AG20443 (cell line): ENCODE results near the gene HMX3.

Experiments used
- DNase-seq: peaks from one replicate; pipeline ENCODE4 v3.0.0; 2012; ENCODE audit warnings: low spot score, mixed read lengths

Gene HMX3

GRCh38 chr10:123135415-123136141 lies at the start of gene HMX3:
Gene HMX3, plus strand, starts transcription at chr10:123135970. Its CDS starts 81 bp downstream, at chr10:123136051.
- peak; percentile 53 for DNase-seq

GRCh38 chr10:123086281-123086680 lies 49.5 kb upstream of the HMX3 start:
- DNase-seq = no peak

GRCh38 chr10:123087348-123087747 lies 48.4 kb upstream of the HMX3 start:
- DNase-seq = no peak

DNA sequence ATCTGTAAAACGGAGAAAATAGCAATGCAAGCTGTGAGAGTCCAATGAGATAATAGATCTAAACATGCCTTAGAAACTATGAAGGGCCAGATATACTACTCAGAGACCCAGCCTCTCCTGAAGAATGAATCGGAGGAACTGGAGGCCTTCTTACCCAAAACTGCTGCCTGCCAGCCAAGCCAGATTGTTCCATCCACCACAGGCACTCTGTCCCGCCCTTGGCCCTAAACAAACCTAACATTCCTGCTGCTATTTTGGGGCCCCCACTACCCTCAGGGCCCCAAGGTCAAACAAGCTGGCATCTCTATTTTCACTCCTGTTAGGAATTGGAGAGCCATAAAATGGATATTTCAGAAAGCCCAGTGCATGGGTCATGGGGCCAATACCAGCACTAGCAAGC lies 48.0 kb upstream of the HMX3 start:
- no peak for DNase-seq

- DNase-seq = no peak
Observed at GRCh38 chr10:123092635-123093414, 42.9 kb upstream of the HMX3 start.

- no peak for DNase-seq
Observed at GRCh38 chr10:123093489-123093888, 42.3 kb upstream of the HMX3 start.

GRCh38 chr10:123096452-123096851 lies 39.3 kb upstream of the HMX3 start:
- DNase-seq = no peak

- no peak for DNase-seq
Observed at GRCh38 chr10:123097039-123097438, 38.7 kb upstream of the HMX3 start.

DNA sequence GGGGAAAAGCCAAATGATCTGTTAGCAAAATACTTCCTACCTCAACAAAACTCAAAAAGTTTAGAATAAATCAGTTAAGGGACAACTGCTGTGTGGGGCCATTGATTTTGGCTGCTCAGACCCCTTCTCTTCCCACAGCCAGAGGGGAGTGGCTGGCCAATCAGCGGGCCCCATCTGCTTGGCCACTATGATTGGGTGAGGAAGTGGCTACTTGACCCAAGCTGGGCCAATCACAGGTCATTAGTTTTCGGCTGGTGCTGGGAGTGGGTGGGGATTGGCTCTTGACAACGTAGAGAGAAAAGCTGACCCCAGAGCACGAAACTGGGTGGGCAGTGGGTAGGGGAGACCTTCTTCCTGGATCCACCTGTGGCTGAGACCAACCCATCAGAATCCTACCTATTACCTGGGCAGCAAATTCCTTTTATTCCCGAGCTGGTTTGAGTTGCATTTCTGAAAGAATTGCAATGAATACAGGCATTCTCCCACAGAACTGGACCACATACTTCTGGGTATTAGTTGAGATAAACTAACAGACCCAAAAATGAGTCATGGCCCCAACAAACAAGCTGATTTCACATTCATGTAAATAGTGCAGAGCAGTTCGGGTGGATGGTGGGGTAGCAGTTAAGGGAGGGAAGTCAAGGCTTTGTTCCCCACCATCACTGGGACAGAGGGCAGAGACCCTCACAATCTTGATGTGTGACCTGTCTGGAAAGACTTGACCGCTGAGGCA lies 35.6 kb upstream of the HMX3 start:
- no peak for DNase-seq

DNA sequence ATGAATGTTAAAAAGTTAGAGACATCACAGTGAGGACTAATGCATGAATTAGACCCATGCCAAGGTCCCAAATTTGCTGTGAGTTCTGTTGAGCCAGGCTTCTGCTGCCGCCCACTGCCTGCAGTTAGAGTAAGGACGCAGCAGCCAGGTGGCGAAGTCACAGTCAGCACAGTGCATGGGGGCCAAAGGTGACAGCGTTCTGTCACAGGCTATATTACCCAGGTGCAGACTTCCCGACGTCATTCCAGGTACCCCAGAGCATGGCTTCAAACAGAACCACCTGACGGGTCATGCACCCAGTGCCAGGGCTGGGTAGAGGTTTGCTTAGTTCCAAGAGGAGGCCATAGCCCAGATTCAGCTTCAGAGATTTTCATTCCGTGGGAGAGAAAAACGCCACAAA lies 33.9 kb upstream of the HMX3 start:
- no peak for DNase-seq

DNA sequence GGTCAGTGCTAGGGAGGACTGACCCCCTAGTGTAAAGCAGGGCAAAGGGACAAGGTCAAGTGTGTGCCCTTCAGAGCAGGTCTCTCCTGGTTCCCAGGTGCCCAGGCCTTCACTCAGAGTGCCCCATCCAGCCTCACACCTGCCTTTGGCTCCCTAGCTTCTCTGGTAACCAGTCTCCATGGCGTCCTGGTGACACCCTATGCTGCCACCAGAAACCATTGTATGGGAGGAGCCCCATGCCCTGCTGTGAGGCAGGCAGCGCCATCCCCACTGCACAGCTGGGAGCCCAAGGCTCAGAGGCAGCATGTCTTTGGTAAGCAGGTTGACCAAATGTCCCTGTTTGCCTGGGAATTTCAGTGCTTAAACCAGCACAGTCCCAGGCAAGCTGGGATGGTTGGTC lies 33.1 kb upstream of the HMX3 start:
- DNase-seq = no peak

GRCh38 chr10:123103944-123104343 lies 31.8 kb upstream of the HMX3 start:
- no peak for DNase-seq

- no peak for DNase-seq
Observed at GRCh38 chr10:123109466-123109865, 26.3 kb upstream of the HMX3 start.

DNA sequence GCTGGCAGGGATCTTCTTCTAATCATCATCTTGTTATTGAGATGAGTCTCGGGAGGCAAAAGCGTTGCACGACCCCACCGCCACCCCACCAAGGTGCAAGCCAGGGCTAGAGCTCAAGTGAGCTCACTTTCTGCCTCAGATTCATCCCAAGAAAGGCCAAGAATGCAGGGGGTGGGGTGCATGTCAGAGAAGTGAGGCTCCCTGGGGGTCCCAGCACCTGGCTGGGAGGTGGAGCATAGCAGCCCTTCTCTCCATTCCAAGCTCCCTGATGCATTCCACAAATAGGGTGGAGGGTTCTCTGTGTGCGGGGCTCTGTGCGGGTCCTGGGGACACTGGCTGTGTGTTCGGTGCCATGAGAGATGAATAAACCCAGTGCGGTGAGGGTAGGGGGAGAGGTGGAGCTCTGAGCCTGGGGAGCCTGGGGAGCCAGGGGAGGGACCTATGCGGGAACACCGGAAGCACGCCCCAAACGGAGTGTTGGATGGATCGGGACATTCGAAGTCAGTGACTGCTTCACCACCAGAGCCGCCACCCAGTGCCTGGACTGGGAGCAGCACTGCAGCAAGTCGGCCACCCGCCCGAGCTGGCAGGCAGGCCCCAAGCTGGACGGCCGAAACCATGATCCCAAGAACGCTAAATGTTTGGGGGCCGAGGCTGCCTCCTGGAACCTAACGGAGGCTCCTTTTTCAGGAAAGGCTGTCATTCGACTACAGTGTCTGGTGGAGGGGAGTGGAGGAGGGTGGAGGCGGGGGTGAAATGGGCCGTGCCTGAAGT lies 17.9 kb upstream of the HMX3 start:
- DNase-seq = no peak

DNA sequence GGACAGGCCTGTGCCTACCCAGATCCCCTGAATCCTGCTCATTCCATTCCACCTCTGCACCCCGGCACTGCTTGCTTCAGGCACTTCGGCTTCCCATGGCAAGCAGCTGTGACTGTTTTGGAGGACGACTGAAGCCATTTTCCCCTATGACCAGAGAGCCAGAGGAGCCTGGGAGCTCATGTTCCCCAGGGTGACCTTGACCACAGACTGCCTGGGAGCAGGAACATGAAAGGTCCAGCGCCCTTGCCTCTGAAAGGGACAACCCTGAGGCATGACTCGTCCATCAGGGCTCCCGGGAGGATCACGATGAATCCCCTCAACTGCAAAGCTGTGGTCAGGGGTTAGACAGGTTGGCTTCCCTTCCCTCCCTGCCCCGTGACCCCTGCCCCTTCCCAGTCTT lies 16.7 kb upstream of the HMX3 start:
- DNase-seq = no peak

DNA sequence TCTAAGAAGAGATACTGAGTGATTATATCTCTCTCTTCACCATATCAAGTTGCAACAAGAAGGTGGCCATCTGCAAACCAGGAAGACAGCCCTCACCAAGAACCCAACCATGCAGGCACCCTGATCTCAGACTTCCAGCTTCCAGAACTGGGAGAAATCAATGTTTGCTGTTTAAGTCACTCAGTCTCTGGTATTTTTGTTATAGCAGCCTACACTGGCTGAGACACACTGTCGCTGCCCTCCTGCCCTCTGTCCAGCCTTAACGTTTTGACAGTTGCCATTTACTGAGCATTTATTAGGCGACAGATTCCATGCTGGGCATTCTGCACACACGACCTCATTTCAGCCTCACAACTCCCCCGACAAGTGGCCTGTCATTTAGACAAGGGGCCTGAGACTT lies 9.5 kb upstream of the HMX3 start:
- DNase-seq = no peak

DNA sequence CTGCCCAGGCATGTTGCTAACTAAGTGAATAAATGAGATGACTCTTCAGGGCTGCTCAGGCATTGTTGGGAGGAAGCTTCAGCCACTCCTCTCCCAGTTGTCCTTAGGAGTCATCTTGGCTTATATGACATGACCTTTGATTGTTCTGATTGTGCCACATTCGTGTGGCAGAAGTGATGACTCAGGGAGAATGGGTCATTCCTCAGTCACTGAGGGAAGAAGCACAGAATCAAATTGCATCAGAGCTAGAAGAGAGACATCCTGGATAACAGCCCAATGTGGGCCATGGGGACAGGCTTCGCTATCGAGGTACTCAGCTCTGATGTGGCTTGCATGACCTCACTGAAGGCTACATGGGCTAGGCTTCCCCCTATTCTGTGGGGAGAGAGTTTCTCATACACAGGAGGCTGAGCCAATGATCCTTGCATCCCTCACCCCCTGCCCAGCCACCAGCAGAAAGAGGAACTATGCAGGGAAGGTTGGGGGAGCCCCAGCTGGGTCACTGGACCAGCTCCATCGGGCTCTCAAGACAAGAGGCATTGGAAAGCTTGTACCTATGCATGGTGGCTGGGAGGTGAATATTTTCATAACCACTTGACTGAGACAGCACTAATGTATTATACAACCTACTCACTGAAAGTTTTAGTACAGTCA lies 6.0 kb upstream of the HMX3 start:
- DNase-seq = no peak

GRCh38 chr10:123132576-123133477 lies 2.9 kb upstream of the HMX3 start:
- peak; percentile 93 for DNase-seq

GRCh38 chr10:123133541-123134342 lies 2.0 kb upstream of the HMX3 start:
- DNase-seq = no peak
